ENCODE results near the gene SLCO2B1.

Gene SLCO2B1

DNA sequence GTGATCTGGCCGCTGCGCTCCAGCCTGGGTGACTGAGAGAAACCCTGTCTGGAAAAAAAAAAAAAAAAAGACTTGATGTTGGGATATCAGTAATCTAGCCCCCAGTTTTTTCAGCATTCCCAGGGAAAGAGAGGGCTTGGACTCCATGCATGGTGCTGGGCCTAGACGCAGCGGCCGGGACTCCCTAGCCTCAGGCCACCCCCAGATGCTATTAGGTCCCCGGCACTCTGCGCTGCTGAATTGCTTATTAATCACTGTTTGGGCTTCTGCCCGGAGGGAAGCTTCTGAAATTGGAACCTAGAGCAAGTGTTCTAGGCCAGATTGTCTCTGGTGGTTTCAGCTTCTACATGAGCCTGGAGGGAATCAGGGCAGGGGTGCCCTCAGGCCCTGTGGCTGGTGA is 39.0 kb downstream of the SLCO2B1 start:
- Histone ChIP-seq H3K36me3 (ENCODE audit: insufficient read depth) (no peaks in the 10 kb centered on the region), H3K4me1 (ENCODE audit: low read depth, poor library complexity, severe bottlenecking) (no peaks in the 10 kb centered on the region), H3K79me2 (ENCODE audit: insufficient read depth, low read depth) (no peaks in the 10 kb centered on the region), H3K9ac (no peak overlapping the region), H3K4me3 (IDR thresholded peaks at IDR 0.05; ENCODE audit: insufficient read depth, low read depth, low read length) (no peak overlapping the region), H3K27me3 (ENCODE audit: insufficient read depth, low read depth) (no peaks in the 10 kb centered on the region), H3K27ac (no peak overlapping the region), H2AFZ (ENCODE audit: low read depth) (no peak overlapping the region), H4K20me1 (ENCODE audit: insufficient read depth) (no peaks in the 10 kb centered on the region), H3K4me2 (no peak overlapping the region)
- TF ChIP-seq, protein P1, sequence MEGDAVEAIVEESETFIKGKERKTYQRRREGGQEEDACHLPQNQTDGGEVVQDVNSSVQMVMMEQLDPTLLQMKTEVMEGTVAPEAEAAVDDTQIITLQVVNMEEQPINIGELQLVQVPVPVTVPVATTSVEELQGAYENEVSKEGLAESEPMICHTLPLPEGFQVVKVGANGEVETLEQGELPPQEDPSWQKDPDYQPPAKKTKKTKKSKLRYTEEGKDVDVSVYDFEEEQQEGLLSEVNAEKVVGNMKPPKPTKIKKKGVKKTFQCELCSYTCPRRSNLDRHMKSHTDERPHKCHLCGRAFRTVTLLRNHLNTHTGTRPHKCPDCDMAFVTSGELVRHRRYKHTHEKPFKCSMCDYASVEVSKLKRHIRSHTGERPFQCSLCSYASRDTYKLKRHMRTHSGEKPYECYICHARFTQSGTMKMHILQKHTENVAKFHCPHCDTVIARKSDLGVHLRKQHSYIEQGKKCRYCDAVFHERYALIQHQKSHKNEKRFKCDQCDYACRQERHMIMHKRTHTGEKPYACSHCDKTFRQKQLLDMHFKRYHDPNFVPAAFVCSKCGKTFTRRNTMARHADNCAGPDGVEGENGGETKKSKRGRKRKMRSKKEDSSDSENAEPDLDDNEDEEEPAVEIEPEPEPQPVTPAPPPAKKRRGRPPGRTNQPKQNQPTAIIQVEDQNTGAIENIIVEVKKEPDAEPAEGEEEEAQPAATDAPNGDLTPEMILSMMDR (conservative IDR thresholded peaks at IDR 0.05; ENCODE audit: low read depth, low read length), result no peak

DNA sequence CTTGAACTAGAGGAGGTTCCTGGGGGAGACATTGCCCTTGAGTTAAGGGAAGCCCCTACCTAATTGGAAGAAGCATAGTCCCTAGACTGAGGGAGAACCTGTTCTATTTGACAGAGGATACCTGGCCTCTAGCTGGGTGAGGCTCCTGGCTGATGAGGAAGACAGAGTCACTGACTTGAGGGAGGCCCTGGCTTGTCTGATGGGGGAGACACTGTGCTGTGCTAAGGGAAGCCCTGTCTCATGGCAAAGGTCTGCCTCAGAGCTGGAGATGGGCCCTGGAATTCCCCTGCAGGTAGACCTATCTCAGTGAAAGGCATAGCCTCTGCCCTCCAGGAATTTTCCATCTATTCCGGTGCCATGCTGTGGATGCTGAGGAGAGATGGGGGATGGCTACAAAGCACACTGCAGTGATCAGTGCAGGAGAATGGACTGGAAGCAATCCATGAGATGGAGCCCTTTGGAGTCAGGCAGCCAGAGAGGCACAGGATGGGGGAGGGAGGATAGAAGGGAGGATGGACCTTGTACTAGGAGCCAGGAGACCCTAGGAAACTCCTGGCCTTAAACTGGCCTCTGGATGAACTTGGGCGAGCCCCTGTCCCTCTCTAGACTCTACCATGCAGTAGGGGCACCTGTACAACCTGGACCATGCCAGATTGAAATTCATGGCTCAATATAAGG is 39.9 kb downstream of the SLCO2B1 start:
- H3K27me3 ChIP-seq (ENCODE audit: insufficient read depth, low read depth), result no peaks in the 10 kb centered on the region
- H3K4me2 ChIP-seq, result no peak overlapping the region
- H3K4me1 ChIP-seq (ENCODE audit: low read depth, poor library complexity, severe bottlenecking), result no peaks in the 10 kb centered on the region
- no peak overlapping the region for H3K4me3 ChIP-seq (IDR thresholded peaks at IDR 0.05; ENCODE audit: insufficient read depth, low read depth, low read length)
- H3K9ac ChIP-seq, result no peak overlapping the region
- TF ChIP-seq, protein P1 (conservative IDR thresholded peaks at IDR 0.05; ENCODE audit: low read depth, low read length), result no peak
- no peak overlapping the region for H2AFZ ChIP-seq (ENCODE audit: low read depth)
- no peak overlapping the region for H3K27ac ChIP-seq
- H4K20me1 ChIP-seq (ENCODE audit: insufficient read depth), result no peaks in the 10 kb centered on the region
- H3K36me3 ChIP-seq (ENCODE audit: insufficient read depth), result no peaks in the 10 kb centered on the region
- H3K79me2 ChIP-seq (ENCODE audit: insufficient read depth, low read depth), result no peaks in the 10 kb centered on the region

DNA sequence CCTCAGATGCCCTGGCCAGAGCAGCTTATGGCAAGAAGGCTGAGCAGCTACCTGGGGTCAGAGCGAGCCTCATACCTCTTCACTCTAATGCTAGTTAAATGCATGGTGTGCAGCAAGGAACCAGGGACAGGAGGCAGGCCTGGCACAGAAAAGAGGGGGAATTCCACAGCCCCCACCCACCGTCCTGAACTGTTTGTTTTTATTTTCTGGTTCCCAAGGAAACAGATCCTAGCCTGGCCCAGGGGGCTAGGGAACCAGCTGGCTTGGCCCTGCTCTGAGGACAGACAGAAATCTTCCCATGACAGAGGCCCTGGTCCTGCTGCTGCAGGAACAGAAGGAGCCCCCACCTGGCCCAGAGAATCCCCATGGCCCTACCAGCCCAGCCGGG is 40.4 kb downstream of the SLCO2B1 start:
- H3K4me1 ChIP-seq (ENCODE audit: low read depth, poor library complexity, severe bottlenecking), result no peaks in the 10 kb centered on the region
- no peaks in the 10 kb centered on the region for H4K20me1 ChIP-seq (ENCODE audit: insufficient read depth)
- H3K9ac ChIP-seq, result no peak overlapping the region
- H2AFZ ChIP-seq (ENCODE audit: low read depth), result no peak overlapping the region
- no peaks in the 10 kb centered on the region for H3K27me3 ChIP-seq (ENCODE audit: insufficient read depth, low read depth)
- no peak overlapping the region for H3K4me2 ChIP-seq
- H3K36me3 ChIP-seq (ENCODE audit: insufficient read depth), result no peaks in the 10 kb centered on the region
- no peak overlapping the region for H3K4me3 ChIP-seq (IDR thresholded peaks at IDR 0.05; ENCODE audit: insufficient read depth, low read depth, low read length)
- TF ChIP-seq, protein P1 (conservative IDR thresholded peaks at IDR 0.05; ENCODE audit: low read depth, low read length), result no peak
- no peaks in the 10 kb centered on the region for H3K79me2 ChIP-seq (ENCODE audit: insufficient read depth, low read depth)
- H3K27ac ChIP-seq, result no peak overlapping the region

DNA sequence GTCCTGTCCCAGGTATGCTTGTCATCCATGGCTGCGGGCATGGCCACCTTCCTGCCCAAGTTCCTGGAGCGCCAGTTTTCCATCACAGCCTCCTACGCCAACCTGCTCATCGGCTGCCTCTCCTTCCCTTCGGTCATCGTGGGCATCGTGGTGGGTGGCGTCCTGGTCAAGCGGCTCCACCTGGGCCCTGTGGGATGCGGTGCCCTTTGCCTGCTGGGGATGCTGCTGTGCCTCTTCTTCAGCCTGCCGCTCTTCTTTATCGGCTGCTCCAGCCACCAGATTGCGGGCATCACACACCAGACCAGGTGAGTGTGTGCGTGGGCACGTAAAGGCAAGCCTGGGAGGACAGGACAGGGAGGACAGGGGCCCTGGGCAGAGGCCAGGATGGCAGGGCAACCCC is 42.4 kb downstream of the SLCO2B1 start:
- H4K20me1 ChIP-seq (ENCODE audit: insufficient read depth), result no peaks in the 10 kb centered on the region
- no peak overlapping the region for H3K27ac ChIP-seq
- no peak overlapping the region for H3K4me2 ChIP-seq
- H3K4me3 ChIP-seq (IDR thresholded peaks at IDR 0.05; ENCODE audit: insufficient read depth, low read depth, low read length), result no peak overlapping the region
- H3K4me1 ChIP-seq (ENCODE audit: low read depth, poor library complexity, severe bottlenecking), result no peaks in the 10 kb centered on the region
- TF ChIP-seq, protein P1 (conservative IDR thresholded peaks at IDR 0.05; ENCODE audit: low read depth, low read length), result no peak
- H3K36me3 ChIP-seq (ENCODE audit: insufficient read depth), result no peaks in the 10 kb centered on the region
- no peak overlapping the region for H2AFZ ChIP-seq (ENCODE audit: low read depth)
- H3K27me3 ChIP-seq (ENCODE audit: insufficient read depth, low read depth), result no peaks in the 10 kb centered on the region
- H3K79me2 ChIP-seq (ENCODE audit: insufficient read depth, low read depth), result no peaks in the 10 kb centered on the region
- no peak overlapping the region for H3K9ac ChIP-seq
